Measurements from ENCODE around the gene GPR156.

GPR156 gene

DNA sequence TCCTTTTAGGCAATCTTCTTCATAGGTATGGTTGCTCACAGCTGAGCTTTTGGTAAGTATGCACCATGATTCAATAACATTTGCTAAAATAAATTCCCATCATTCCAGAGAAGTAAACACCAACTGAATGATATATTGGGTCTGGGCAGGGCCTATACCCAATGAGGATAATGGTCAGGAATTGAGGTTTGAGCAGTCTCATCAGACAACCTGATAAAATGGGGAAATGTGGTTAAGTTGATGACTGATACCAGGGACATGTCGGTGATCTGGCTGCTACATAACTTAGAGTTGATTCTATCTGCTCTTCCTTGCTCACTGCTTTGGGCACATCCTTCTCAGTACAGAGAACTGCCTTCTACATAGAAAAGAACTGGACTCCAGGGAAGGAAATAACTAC is 92.9 kb downstream of the GPR156 start:
- no peak for DNase-seq

GRCh38 chr3:120182613-120183511 is 102.2 kb downstream of the GPR156 start:
- no peak for DNase-seq

- DNase-seq = no peak
Observed at GRCh38 chr3:120181632-120182031, 103.4 kb downstream of the GPR156 start.

GRCh38 chr3:120180731-120181412 is 104.2 kb downstream of the GPR156 start:
- no peak for DNase-seq

DNA sequence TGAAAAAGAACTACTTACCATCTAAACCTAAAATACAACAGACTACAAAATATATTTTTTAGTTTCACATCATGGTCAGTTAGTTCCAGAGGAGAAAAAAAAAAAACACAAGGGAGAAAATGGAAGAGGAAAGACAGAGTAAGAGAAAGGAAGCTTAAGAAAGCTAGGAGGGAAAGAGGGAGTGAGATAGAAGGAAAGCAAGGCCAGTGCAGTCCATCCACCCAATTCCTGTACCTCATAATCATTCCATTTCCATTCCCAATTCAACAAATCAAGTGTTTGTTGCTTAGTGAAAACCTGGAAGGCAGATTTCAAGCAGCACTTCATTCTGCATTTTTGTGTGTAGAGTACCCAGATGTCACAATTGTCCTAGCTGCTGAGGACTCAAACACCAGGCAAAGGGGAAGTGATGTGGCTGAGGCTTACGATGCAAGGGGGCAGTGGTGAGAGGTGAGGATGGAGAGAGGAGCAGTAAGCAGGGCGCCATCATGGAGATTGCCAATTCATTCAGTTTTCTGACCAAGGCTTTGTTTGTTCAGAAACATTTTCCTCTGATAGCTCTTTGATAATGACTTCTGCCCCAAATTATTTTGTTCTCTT is 107.2 kb downstream of the GPR156 start:
- DNase-seq = no peak

DNA sequence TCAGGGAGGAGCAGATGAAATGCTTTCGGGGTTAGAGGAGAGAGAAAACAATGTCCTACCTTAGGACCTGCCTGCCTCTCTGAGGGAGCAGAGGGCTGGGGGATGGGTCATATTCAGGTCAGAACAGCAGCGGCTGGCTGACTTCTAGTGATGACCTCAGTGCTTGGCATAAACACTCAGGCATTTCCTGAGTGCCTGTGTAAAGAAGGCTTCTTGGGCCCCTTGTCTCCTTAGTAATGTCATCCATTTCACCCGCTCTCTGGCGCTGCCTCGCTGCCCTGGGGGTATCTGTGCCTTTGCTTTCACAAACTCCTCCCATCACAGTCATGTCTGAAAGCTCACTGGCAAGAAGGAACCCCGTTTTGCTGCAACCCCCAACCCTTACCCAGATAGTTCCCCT is 107.9 kb downstream of the GPR156 start:
- no peak for DNase-seq

- no peak for DNase-seq
Observed at GRCh38 chr3:120174811-120175539, 110.0 kb downstream of the GPR156 start.

GRCh38 chr3:120173056-120173675 is 111.9 kb downstream of the GPR156 start:
- DNase-seq = no peak

DNA sequence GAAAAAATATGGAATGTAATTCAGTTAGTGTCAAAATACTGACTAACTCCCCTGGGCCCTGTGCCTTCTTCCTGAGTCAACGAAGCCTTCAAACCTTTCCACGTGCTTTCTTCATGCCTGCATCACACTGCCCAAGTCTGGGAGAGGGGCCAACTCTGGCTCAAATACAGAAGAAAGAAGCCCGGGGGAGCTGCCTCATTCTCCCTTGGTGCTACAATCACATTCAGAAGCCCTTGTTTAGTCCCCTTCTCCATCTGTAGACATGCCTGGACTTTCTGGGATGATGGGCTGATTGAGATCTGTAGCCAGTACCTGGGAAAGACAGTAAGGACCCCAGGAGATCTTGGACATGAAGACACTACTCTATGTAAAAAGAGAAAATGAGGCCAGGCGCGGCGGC is 113.0 kb downstream of the GPR156 start:
- no peak for DNase-seq

- no peak for DNase-seq
Observed at GRCh38 chr3:120171134-120171873, 113.7 kb downstream of the GPR156 start.

DNA sequence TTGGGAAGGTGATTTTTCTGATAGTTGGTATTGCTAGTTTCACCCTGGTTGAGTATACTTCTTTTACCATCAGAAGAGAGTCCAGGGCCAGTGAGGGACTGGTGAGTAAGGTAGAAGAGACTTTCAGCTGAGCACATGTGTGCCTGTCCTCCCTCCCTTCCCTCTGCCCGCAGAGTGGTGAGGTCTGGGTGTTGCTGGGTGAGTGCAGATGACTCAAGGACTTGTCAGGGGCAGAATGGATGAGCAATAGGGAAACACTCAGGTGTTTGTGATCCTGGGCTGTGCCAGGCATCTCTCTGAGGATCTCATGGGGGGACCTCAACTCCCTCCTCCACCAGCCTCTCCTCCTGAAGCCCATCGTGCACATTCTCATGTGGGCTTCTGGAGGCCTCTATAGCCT is 114.8 kb downstream of the GPR156 start:
- no peak for DNase-seq

DNA sequence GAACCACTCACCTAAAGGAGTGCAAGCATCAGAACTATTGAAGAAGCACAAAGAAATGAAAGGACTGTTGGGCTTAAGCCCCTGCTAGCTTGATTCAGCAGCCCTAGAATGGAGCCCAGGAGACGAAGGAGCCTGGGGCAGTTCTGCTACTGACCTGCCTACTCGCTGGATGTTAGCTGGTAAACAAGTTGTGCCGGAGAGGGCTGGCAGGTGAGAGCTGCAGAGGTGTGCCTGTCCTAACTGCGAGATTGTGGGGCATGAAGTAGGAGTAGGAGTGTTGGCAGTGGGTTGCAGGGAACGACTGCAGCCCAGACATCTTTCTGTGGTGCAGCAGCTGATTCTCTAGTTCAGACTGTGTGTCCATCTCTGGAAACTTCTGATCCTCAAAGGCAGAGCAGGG is 115.6 kb downstream of the GPR156 start:
- no peak for DNase-seq

- no peak for DNase-seq
Observed at GRCh38 chr3:120168611-120169010, 116.4 kb downstream of the GPR156 start.

DNA sequence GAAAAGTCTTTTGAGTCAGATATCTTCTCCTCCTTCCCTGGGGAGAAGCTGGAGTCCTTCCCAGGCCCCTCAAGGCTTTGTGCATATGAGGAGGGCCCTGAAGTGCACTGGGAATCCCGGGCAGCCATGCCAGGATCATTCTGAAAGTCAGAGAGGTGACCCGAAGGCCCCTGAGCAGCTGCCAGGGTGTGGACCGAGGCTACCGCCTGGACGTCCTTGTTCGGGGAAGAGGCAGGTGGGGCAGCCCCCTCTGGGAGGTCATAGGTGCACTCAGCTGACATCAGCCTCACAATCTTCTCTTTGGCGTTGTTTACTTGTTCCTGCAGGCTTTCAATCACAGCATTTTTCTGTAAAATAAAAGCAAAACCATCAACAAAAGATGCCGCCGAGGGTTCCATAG is 117.0 kb downstream of the GPR156 start:
- no peak for DNase-seq

DNA sequence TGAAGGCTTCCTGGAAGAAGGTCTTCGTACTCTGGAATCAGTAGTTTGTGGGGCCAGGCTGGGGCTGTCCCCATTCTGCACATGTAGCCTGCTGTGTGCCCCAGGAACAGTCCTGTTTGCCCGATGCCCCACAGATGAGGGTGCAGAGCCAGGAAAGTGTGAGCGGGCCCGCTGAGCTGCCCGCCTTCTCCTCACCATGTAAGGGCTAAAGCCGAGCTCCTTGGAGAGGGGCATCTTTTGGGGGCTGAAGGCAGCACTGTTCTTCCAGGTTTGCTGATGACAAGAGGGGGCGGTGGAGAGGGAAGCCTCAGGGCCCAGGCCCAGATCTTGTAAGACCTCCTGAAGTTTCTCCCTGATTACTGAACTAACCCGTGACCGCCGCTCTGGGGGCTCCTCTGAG is 117.5 kb downstream of the GPR156 start:
- no peak for DNase-seq

GRCh38 chr3:120163816-120164215 is 121.2 kb downstream of the GPR156 start:
- DNase-seq = no peak

DNA sequence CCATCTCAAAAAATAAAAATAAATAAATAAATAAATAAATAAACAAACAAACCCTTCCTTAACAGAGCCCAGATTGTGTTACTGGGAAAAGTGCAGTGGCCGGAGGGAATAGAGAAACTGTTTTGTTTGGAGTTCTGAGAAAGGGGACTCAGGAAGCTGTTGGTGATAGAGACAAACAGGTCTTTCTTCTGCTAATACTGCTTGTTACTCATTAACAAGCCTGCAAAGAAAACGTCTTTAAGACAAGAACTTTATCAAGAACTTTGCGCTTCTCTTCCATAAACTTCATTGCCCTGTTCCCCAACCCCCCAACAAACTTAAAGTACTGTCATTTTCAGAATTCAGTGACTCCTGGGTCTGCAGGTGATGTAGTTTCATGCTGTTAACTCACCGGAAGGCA is 122.0 kb downstream of the GPR156 start:
- no peak for DNase-seq

DNA sequence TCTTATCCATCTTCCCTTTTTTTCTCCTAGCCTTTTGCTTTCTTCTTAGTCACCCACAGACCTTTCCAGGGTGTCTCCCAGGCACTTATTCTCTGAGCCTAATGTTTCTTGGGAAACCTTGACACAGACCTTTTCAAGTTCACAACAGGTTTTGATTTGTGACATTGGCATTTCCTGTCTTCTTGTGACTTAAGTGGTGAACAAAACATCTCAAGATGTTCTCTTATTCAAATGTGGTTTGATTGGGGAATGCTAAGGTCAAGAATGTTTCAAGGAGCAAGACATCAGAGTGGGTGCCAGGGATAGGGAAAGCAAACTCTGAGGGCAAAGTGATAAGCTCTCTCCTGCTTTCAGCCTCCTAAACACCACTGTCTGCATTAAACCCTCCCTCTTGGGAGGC is 122.6 kb downstream of the GPR156 start:
- no peak for DNase-seq

- no peak for DNase-seq
Observed at GRCh38 chr3:120161902-120162301, 123.1 kb downstream of the GPR156 start.

DNA sequence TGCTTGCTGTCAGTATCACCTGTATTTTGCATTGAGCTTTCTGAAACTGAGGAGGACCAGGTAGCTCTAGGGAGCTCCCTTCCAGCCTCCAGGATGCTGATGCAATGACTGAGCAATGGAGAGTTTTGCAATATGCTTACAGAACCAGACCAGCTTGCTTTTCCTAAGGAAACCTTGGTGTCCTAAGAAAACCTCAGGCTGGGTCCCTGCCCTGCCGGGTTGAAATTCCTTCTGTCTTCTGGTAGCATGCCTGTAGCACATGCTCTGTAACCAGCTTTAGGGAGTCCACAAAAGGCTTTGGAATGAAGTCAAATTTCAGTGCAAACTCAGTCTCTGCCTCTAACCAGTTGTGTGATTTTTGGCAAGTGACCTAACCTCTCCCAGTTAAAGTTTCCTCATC is 125.0 kb downstream of the GPR156 start:
- DNase-seq = no peak

- DNase-seq = no peak
Observed at GRCh38 chr3:120157681-120158080, 127.3 kb downstream of the GPR156 start.

- no peak for DNase-seq
Observed at GRCh38 chr3:120157113-120157512, 127.9 kb downstream of the GPR156 start.

Data from activated CD8-positive, alpha-beta memory T cell treated with anti-CD3 and anti-CD28 coated beads, Interleukin-2, amount 50 U/mL, for 4 hours (primary cell).